Measurements from ENCODE around the gene KLHDC8B.
A peak's percentile ranks its signal among the peaks of the same experiment; 100 is the strongest.

The KLHDC8B gene

GRCh38 chr3:49171119-49171774, at the start of gene KLHDC8B:
TSS of gene KLHDC8B (plus strand) at chr3:49171598. CDS start at chr3:49172770, 1,172 bp downstream.
- DNase-seq (ENCODE audit: low read depth, low spot score): peak; percentile 94

GRCh38 chr3:49122022-49122421, 49.4 kb upstream of the KLHDC8B start:
- no peak for DNase-seq (ENCODE audit: low read depth, low spot score)

GRCh38 chr3:49122451-49122850, 48.9 kb upstream of the KLHDC8B start:
- no peak for DNase-seq (ENCODE audit: low read depth, low spot score)

- DNase-seq (ENCODE audit: low read depth, low spot score): no peak
Measured at GRCh38 chr3:49122886-49123545, 48.4 kb upstream of the KLHDC8B start.

GRCh38 chr3:49123687-49124086, 47.7 kb upstream of the KLHDC8B start:
- DNase-seq (ENCODE audit: low read depth, low spot score): no peak

- no peak for DNase-seq (ENCODE audit: low read depth, low spot score)
Measured at GRCh38 chr3:49124203-49124602, 47.2 kb upstream of the KLHDC8B start.

GRCh38 chr3:49124991-49125670, 46.3 kb upstream of the KLHDC8B start:
- peak; percentile 9 for DNase-seq (ENCODE audit: low read depth, low spot score)

- no peak for DNase-seq (ENCODE audit: low read depth, low spot score)
Measured at GRCh38 chr3:49131040-49131439, 40.4 kb upstream of the KLHDC8B start.

- DNase-seq (ENCODE audit: low read depth, low spot score): no peak
Measured at GRCh38 chr3:49131576-49131975, 39.8 kb upstream of the KLHDC8B start.

GRCh38 chr3:49132073-49132436, 39.3 kb upstream of the KLHDC8B start:
- peak; percentile 13 for DNase-seq (ENCODE audit: low read depth, low spot score)

GRCh38 chr3:49132437-49133225, 38.8 kb upstream of the KLHDC8B start, which contains the start of gene LAMB2:
TSS of gene LAMB2 (minus strand) at chr3:49133050. CDS start at chr3:49132867, 183 bp downstream.
- peak; percentile 93 for DNase-seq (ENCODE audit: low read depth, low spot score)

- peak; percentile 96 for DNase-seq (ENCODE audit: low read depth, low spot score)
Measured at GRCh38 chr3:49133226-49133951, 38.0 kb upstream of the KLHDC8B start.

GRCh38 chr3:49134471-49135265, 36.7 kb upstream of the KLHDC8B start:
- DNase-seq (ENCODE audit: low read depth, low spot score): no peak

GRCh38 chr3:49135499-49135898, 35.9 kb upstream of the KLHDC8B start:
- no peak for DNase-seq (ENCODE audit: low read depth, low spot score)

- no peak for DNase-seq (ENCODE audit: low read depth, low spot score)
Measured at GRCh38 chr3:49140080-49140479, 31.3 kb upstream of the KLHDC8B start.

GRCh38 chr3:49148159-49148558, 23.2 kb upstream of the KLHDC8B start:
- no peak for DNase-seq (ENCODE audit: low read depth, low spot score)

- DNase-seq (ENCODE audit: low read depth, low spot score): no peak
Measured at GRCh38 chr3:49151610-49152009, 19.8 kb upstream of the KLHDC8B start.

- DNase-seq (ENCODE audit: low read depth, low spot score): no peak
Measured at GRCh38 chr3:49153349-49153912, 18.0 kb upstream of the KLHDC8B start.

GRCh38 chr3:49157289-49157688, 14.1 kb upstream of the KLHDC8B start:
- DNase-seq (ENCODE audit: low read depth, low spot score): no peak

- DNase-seq (ENCODE audit: low read depth, low spot score): no peak
Measured at GRCh38 chr3:49158103-49158709, 13.2 kb upstream of the KLHDC8B start.

Data from astrocyte of the hippocampus (primary cell).